Liver (tissue), 9 donors: ENCODE results near the gene POC5. TPM values are rescaled to one million over a fixed set of nuclear protein-coding genes. Genes with fewer than 3 reads are reported as not detected.

Experiments
- DNase-seq: peaks from one replicate; pipeline ENCODE4 v3.0.0-alpha.2; 2017; ENCODE audit warnings: low spot score
- H3K27ac ChIP-seq, 2 donors: one replicate each; pipeline ENCODE4 v1.7.0; 2013; ENCODE audit warnings: inconsistent platforms in 2 of 2, low read length in 2 of 2, control low read depth in 1 of 2, low read depth in 1 of 2, mild to moderate bottlenecking in 1 of 2
- H3K27me3 ChIP-seq, 4 donors: one replicate each; pipeline versions ENCODE4 v1.6.1 to v1.7.0; 2013; ENCODE audit warnings: low read length in 3 of 4, inconsistent platforms in 1 of 4, mild to moderate bottlenecking in 1 of 4, moderate library complexity in 1 of 4; ENCODE audit not compliant: control insufficient read depth in 4 of 4, insufficient read depth in 4 of 4
- H3K36me3 ChIP-seq, 4 donors: one replicate each; pipeline versions ENCODE4 v1.6.1 to v1.7.0; 2013; ENCODE audit warnings: low read length in 3 of 4, mild to moderate bottlenecking in 3 of 4, low read depth in 1 of 4, moderate library complexity in 1 of 4; ENCODE audit not compliant: control insufficient read depth in 4 of 4, insufficient read depth in 3 of 4
- H3K4me1 ChIP-seq, 4 donors: one replicate each; pipeline versions ENCODE4 v1.6.1 to v1.7.0; 2013; ENCODE audit warnings: low read length in 3 of 4, mild to moderate bottlenecking in 3 of 4, moderate library complexity in 1 of 4; ENCODE audit not compliant: control insufficient read depth in 4 of 4, insufficient read depth in 4 of 4
- H3K4me3 ChIP-seq, 3 donors: one replicate each; pipeline versions ENCODE4 v1.6.1 to v1.7.0; 2013; ENCODE audit warnings: low read length in 3 of 3, control low read depth in 1 of 3, low read depth in 1 of 3, mild to moderate bottlenecking in 1 of 3
- H3K9ac ChIP-seq, 2 donors: one replicate each; pipeline ENCODE4 v1.7.0; 2013; ENCODE audit warnings: low read length in 2 of 2, mild to moderate bottlenecking in 2 of 2, moderate library complexity in 2 of 2, control low read depth in 1 of 2, low read depth in 1 of 2
- H3K9me3 ChIP-seq, 4 donors: one replicate each; pipeline versions ENCODE4 v1.6.1 to v1.7.0; 2013; ENCODE audit warnings: low read length in 3 of 4; ENCODE audit not compliant: control insufficient read depth in 4 of 4
- ATF3 ChIP-seq: IDR thresholded peaks from 2 replicates; pipeline ENCODE4 v1.6.1; 2016; ENCODE audit warnings: antibody characterized with exemption
- CTCF ChIP-seq: fragments of 150-350 bp; IDR thresholded peaks from 2 replicates; pipeline ENCODE4 v1.5.1; 2017; ENCODE audit warnings: improper control_type of control experiment, low read depth, low read length; ENCODE audit not compliant: missing input control
- EGR1 ChIP-seq, 2 donors: IDR thresholded peaks; 2 replicates each; pipeline ENCODE4 v1.6.1; 2016 to 2018; ENCODE audit warnings: antibody characterized with exemption in 2 of 2, low read depth in 2 of 2
- FOXA2 ChIP-seq: IDR thresholded peaks from 2 replicates; pipeline ENCODE4 v1.6.1; 2016; ENCODE audit warnings: antibody characterized with exemption
- GABPA ChIP-seq, 2 donors: IDR thresholded peaks in 1 of 2; conservative IDR thresholded peaks in 1 of 2; 2 replicates each; pipeline ENCODE4 v1.6.1; 2016; ENCODE audit warnings: antibody characterized with exemption in 2 of 2, mild to moderate bottlenecking in 1 of 2, moderate library complexity in 1 of 2
- HNF4A ChIP-seq, 2 donors: conservative IDR thresholded peaks; 2 replicates each; pipeline ENCODE4 v1.6.1; 2016; ENCODE audit warnings: antibody characterized with exemption in 2 of 2, mild to moderate bottlenecking in 2 of 2
- JUND ChIP-seq, 2 donors: IDR thresholded peaks; 2 replicates each; pipeline ENCODE4 v1.6.1; 2016; ENCODE audit warnings: antibody characterized with exemption in 2 of 2
- MAX ChIP-seq: IDR thresholded peaks from 2 replicates; pipeline ENCODE4 v1.6.1; 2016; ENCODE audit warnings: antibody characterized with exemption
- NR2F2 ChIP-seq: IDR thresholded peaks from 2 replicates; pipeline ENCODE4 v1.6.1; 2016; ENCODE audit warnings: antibody characterized with exemption
- RAD21 ChIP-seq, 2 donors: IDR thresholded peaks; 2 replicates each; pipeline ENCODE4 v1.6.1; 2016; ENCODE audit warnings: antibody characterized with exemption in 2 of 2, mild to moderate bottlenecking in 2 of 2
- REST ChIP-seq: IDR thresholded peaks from 2 replicates; pipeline ENCODE4 v1.6.1; 2016; ENCODE audit warnings: antibody characterized with exemption, mild to moderate bottlenecking
- SP1 ChIP-seq: IDR thresholded peaks from 2 replicates; pipeline ENCODE4 v1.6.1; 2018; ENCODE audit warnings: antibody characterized with exemption, mild to moderate bottlenecking
- TAF1 ChIP-seq: conservative IDR thresholded peaks from 2 replicates; pipeline ENCODE4 v1.6.1; 2016; ENCODE audit warnings: antibody characterized with exemption, mild to moderate bottlenecking
- YY1 ChIP-seq: IDR thresholded peaks from 2 replicates; pipeline ENCODE4 v1.6.1; 2016; ENCODE audit warnings: antibody characterized with exemption, mild to moderate bottlenecking
- ZBTB33 ChIP-seq: IDR thresholded peaks from 2 replicates; pipeline ENCODE4 v1.6.1; 2016; ENCODE audit warnings: antibody characterized with exemption
- WGBS: extraction: QIAGEN DNeasy Blood & Tissue Kit; methylation state at CpG from one replicate; pipeline ENCODE4 v1.1.7; 2013; 5-methylcytosine and 5-hydroxymethylcytosine counted together
- polyA plus RNA-seq, 2 donors: library from polyadenylated mRNA; stranded (reverse) in 1 of 2; unstranded in 1 of 2; fragments of 200-250 nt in 1 of 2; fragments of >200 nt in 1 of 2; fragmentation: Nextera tagmentation in 1 of 2; extraction: Ambion mirVana in 1 of 2; gene quantifications; one replicate each; pipeline versions ENCODE4 v1.2.1 to v1.2.3, GENCODE V29; 2013 to 2015
- total RNA-seq, 2 donors: library from RNA; depleted of rRNA; stranded (reverse); fragments of >200 nt; gene quantifications; one replicate each; pipeline ENCODE4 v1.2.3, GENCODE V29; 2014
- donor health status: healthy.
- donor health status: healthy.
- donor health status: healthy.
- donor health status: healthy.
- donor health status: healthy.

Gene POC5
- total and polyA plus RNA-seq, 4 donors = 2.3 to 6.7 (median 5.1) TPM

- Histone ChIP-seq H3K9ac (no peak overlapping the region), H3K27me3 (no peaks in the 10 kb centered on the region), H3K9me3 (no peaks in the 10 kb centered on the region), H3K4me3 (no peak overlapping the region), H3K27ac (no peak overlapping the region), H3K4me1 (peaks cover 0 to 1% (median 0%) of the 10 kb centered on the region in 4 donors), H3K36me3 (peaks cover 0 to 5% (median 2%) of the 10 kb centered on the region in 4 donors)
- TF ChIP-seq EGR1 (IDR thresholded peaks at IDR 0.05; ENCODE audit: low read depth in 2 of 2) = no peak
- TF ChIP-seq JUND (IDR thresholded peaks at IDR 0.05) = no peak
- no peak for TF ChIP-seq GABPA (IDR thresholded peaks at IDR 0.05 in 1 of 2, conservative IDR thresholded peaks at IDR 0.05 in 1 of 2)
- TF ChIP-seq YY1 = no peak
- TF ChIP-seq MAX = no peak
- no peak for TF ChIP-seq TAF1
- no peak for TF ChIP-seq CTCF
- no peak for TF ChIP-seq REST
- TF ChIP-seq SP1 = no peak
- TF ChIP-seq ZBTB33 = no peak
- no peak for TF ChIP-seq HNF4A (conservative IDR thresholded peaks at IDR 0.05)
- TF ChIP-seq NR2F2 = no peak
- TF ChIP-seq ATF3 = no peak
- DNase-seq = no peak
- 64% methylated on average over 3 of the region's 3 CpGs for WGBS
Observed at GRCh38 chr5:75678155-75678554, 39.1 kb downstream of the POC5 start.

- peaks cover 0 to 1% (median 0%) of the 10 kb centered on the region in 4 donors for H3K4me1 ChIP-seq
- H3K36me3 ChIP-seq = peaks cover 0 to 5% (median 3%) of the 10 kb centered on the region in 4 donors
- 54% methylated on average over 1 of the region's 1 CpG for WGBS
- H3K27ac ChIP-seq = no peak overlapping the region
- H3K9me3 ChIP-seq = no peaks in the 10 kb centered on the region
- DNase-seq = no peak
- H3K9ac ChIP-seq = peak overlapping the region in 1 of 2 donors; percentile 28
- H3K4me3 ChIP-seq = no peak overlapping the region
- TF ChIP-seq FOXA2 = no peak
- TF ChIP-seq NR2F2 = peak; percentile 71
- no peak for TF ChIP-seq GABPA (IDR thresholded peaks at IDR 0.05 in 1 of 2, conservative IDR thresholded peaks at IDR 0.05 in 1 of 2)
- peak; percentile 8 to 19 for TF ChIP-seq RAD21 (IDR thresholded peaks at IDR 0.05)
- no peaks in the 10 kb centered on the region for H3K27me3 ChIP-seq
Observed at GRCh38 chr5:75677607-75678006, 39.6 kb downstream of the POC5 start.
